Measurements from ENCODE around the gene CFAP43. TPM values are rescaled to one million over a fixed set of nuclear protein-coding genes. Genes with fewer than 3 reads are reported as not detected.

The CFAP43 gene
- total and polyA plus RNA-seq, 9 of the 15 experiments (the other 6 are each of a cell fraction or from before 2014, with no cell fraction given) = 0.07 to 0.86 (median 0.11) TPM; not detected in 1

- Histone ChIP-seq H3K4me2 (ENCODE audit: insufficient read depth, low read length) (no peak overlapping the region), H4K20me1 (replicated peaks; ENCODE audit: control insufficient read depth, insufficient read depth, low read length) (no peaks in the 10 kb centered on the region), H3K27ac (ENCODE audit: extremely low read depth, low read depth, low read length) (no peak overlapping the region), H3K36me3 (ENCODE audit: control insufficient read depth, insufficient read depth, low read length) (no peaks in the 10 kb centered on the region), H3K9me3 (replicated peaks; ENCODE audit: control insufficient read depth, insufficient read depth, low read depth, low read length) (no peaks in the 10 kb centered on the region), H3K4me1 (replicated peaks in 1 of 2; ENCODE audit: control insufficient read depth in 2 of 2, insufficient read depth in 2 of 2, low read length in 2 of 2) (no peaks in the 10 kb centered on the region), H3K9me1 (ENCODE audit: control insufficient read depth, insufficient read depth, low read length) (no peaks in the 10 kb centered on the region), H3K9ac (ENCODE audit: insufficient read depth in 1 of 2, low read depth in 2 of 2, low read length in 2 of 2) (no peak overlapping the region), H2AFZ (ENCODE audit: low read depth, low read length) (no peak overlapping the region), H3K79me2 (ENCODE audit: control insufficient read depth, insufficient read depth, low read length) (no peaks in the 10 kb centered on the region), H3K4me3 (no peak overlapping the region), H3K27me3 (ENCODE audit: control insufficient read depth in 2 of 2, insufficient read depth in 2 of 2, low read length in 2 of 2) (peaks cover 2 to 6% of the 10 kb centered on the region in 2 experiments; a peak in 2 of 5 replicates)
- no peak for ATAC-seq
- no TSS peak for BruUV-seq (replicated peaks)
- DNase-seq (ENCODE audit: extremely low read depth in 1 of 4, low spot score in 3 of 4) = no peak
- ChIA-PET CTCF (ENCODE audit: low intra/inter-chr PET ratio) (no interaction called here), POLR2A (no interaction called here)
- in situ Hi-C loops (cut with MboI) (no loop called here), intact Hi-C loops (cut with micrococcal nuclease) (no loop called here)
- no peak for TF ChIP-seq ZNF165 (CRISPR knock-in tag; IDR thresholded peaks at IDR 0.05; ENCODE audit: borderline replicate concordance)
- TF ChIP-seq ZFP1 (CRISPR knock-in tag; IDR thresholded peaks at IDR 0.05) = 0 out of 2 replicates have a peak, but pooled peaks have one; percentile 63
- no peak for FAIRE-seq
These were observed 80.4 kb downstream of the CFAP43 start for GRCh38 chr10:104151737-104152136.

- DNase-seq (ENCODE audit: extremely low read depth in 1 of 4, low spot score in 3 of 4) (no peak), ATAC-seq (no peak), FAIRE-seq (no peak)
- peaks cover 0 to 5% of the 10 kb centered on the region in 2 experiments; a peak in 1 of 5 replicates for H3K27me3 ChIP-seq (ENCODE audit: control insufficient read depth in 2 of 2, insufficient read depth in 2 of 2, low read length in 2 of 2)
- in situ Hi-C loops (cut with MboI) (no loop called here), intact Hi-C loops (cut with micrococcal nuclease) (no loop called here)
- H3K4me1 ChIP-seq (replicated peaks in 1 of 2; ENCODE audit: control insufficient read depth in 2 of 2, insufficient read depth in 2 of 2, low read length in 2 of 2) = no peaks in the 10 kb centered on the region
- no peaks in the 10 kb centered on the region for H4K20me1 ChIP-seq (replicated peaks; ENCODE audit: control insufficient read depth, insufficient read depth, low read length)
- ChIA-PET CTCF (ENCODE audit: low intra/inter-chr PET ratio) (no interaction called here), POLR2A (no interaction called here)
- no peaks in the 10 kb centered on the region for H3K79me2 ChIP-seq (ENCODE audit: control insufficient read depth, insufficient read depth, low read length)
- no peaks in the 10 kb centered on the region for H3K9me3 ChIP-seq (replicated peaks; ENCODE audit: control insufficient read depth, insufficient read depth, low read depth, low read length)
- no peak overlapping the region for H3K4me2 ChIP-seq (ENCODE audit: insufficient read depth, low read length)
- no peak overlapping the region for H3K9ac ChIP-seq (ENCODE audit: insufficient read depth in 1 of 2, low read depth in 2 of 2, low read length in 2 of 2)
- H2AFZ ChIP-seq (ENCODE audit: low read depth, low read length) = no peak overlapping the region
- no peaks in the 10 kb centered on the region for H3K9me1 ChIP-seq (ENCODE audit: control insufficient read depth, insufficient read depth, low read length)
- H3K36me3 ChIP-seq (ENCODE audit: control insufficient read depth, insufficient read depth, low read length) = no peaks in the 10 kb centered on the region
- no peak overlapping the region for H3K27ac ChIP-seq (ENCODE audit: extremely low read depth, low read depth, low read length)
- no peak overlapping the region for H3K4me3 ChIP-seq
- no TSS peak for BruUV-seq (replicated peaks)
- TF ChIP-seq KDM2B (CRISPR knock-in tag; IDR thresholded peaks at IDR 0.05) (no peak), ZMIZ1 (IDR thresholded peaks at IDR 0.05; ENCODE audit: low read depth in 2 of 2, low read length in 2 of 2) (no peak), ESRRA (IDR thresholded peaks at IDR 0.05; ENCODE audit: borderline replicate concordance, low read depth) (no peak), TAF9B (IDR thresholded peaks at IDR 0.05; ENCODE audit: partially characterized antibody) (no peak)
- TF ChIP-seq, protein P1, sequence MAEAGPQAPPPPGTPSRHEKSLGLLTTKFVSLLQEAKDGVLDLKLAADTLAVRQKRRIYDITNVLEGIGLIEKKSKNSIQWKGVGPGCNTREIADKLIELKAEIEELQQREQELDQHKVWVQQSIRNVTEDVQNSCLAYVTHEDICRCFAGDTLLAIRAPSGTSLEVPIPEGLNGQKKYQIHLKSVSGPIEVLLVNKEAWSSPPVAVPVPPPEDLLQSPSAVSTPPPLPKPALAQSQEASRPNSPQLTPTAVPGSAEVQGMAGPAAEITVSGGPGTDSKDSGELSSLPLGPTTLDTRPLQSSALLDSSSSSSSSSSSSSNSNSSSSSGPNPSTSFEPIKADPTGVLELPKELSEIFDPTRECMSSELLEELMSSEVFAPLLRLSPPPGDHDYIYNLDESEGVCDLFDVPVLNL (CRISPR knock-in tag; IDR thresholded peaks at IDR 0.05; ENCODE audit: low read depth) = no peak
These were observed 82.0 kb downstream of the CFAP43 start for GRCh38 chr10:104150139-104150538.
